ENCODE data around the gene ZBTB6.

GRCh38 chr9:122883125-122883524 is 30.0 kb downstream of the ZBTB6 start:
- TF ChIP-seq, protein P1, sequence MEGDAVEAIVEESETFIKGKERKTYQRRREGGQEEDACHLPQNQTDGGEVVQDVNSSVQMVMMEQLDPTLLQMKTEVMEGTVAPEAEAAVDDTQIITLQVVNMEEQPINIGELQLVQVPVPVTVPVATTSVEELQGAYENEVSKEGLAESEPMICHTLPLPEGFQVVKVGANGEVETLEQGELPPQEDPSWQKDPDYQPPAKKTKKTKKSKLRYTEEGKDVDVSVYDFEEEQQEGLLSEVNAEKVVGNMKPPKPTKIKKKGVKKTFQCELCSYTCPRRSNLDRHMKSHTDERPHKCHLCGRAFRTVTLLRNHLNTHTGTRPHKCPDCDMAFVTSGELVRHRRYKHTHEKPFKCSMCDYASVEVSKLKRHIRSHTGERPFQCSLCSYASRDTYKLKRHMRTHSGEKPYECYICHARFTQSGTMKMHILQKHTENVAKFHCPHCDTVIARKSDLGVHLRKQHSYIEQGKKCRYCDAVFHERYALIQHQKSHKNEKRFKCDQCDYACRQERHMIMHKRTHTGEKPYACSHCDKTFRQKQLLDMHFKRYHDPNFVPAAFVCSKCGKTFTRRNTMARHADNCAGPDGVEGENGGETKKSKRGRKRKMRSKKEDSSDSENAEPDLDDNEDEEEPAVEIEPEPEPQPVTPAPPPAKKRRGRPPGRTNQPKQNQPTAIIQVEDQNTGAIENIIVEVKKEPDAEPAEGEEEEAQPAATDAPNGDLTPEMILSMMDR (IDR thresholded peaks at IDR 0.05) = no peak
- TF ChIP-seq POLR2A (IDR thresholded peaks at IDR 0.05) = no peak

Measured in esophagus squamous epithelium (tissue), 4 donors.